GM19238 (cell line): ENCODE data around the gene RELA.
"Not testable (repeated sequence)": the region's sequence is repeated elsewhere in the genome, so short reads cannot be mapped to it uniquely, and the experiment has no call there.

Experiments used
- DNase-seq: peaks from one replicate; pipeline ENCODE4 v3.0.0; 2011; ENCODE audit warnings: low spot score; ENCODE audit not compliant: insufficient read length

Gene RELA

DNA sequence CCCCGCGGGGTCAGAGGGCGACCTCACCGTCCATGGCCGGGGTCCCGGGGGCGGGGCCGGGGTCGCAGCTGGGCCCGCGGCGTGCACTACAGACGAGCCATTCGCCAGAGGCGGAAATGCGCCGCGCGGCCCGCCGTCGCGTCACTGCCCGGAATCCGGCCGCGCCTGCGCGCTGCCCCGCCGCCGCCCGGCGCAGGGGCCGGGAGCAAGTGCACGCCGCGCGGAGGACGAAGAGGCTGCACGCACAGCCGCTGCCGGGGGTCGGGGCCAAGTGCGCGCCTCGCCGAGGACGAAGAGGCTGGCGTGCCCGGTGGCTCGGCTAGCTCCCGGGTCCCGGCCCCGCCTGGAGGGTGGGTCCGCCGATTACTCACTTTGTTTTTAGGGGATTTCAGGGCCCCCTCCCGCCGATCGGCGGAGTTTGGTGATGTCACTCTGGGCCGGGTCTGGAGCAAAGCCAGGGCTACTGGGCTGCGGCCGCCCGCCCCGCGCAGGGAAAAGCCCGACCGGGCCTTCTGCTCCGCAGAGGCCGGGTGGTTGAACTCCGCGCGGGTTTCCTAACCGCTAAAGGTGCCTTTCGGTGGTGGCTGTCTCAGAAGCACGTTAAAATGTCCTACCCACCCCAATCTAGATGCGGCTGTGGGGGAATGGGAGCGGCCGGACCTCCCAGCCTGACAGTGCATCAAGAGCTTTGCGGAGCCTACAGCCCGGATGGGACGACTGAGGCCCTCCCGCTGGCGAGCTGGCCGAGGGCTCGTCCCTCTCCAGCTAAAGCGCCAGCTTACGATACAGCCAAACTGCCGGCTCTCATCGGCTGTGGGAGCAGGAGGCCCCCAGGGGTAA is at the start of gene RELA:
Gene RELA, minus strand, starts transcription at position 118 of the 840 bp plus-strand sequence. Its CDS starts 84 bp downstream, at position 34.
- DNase-seq = peak; percentile 94

DNA sequence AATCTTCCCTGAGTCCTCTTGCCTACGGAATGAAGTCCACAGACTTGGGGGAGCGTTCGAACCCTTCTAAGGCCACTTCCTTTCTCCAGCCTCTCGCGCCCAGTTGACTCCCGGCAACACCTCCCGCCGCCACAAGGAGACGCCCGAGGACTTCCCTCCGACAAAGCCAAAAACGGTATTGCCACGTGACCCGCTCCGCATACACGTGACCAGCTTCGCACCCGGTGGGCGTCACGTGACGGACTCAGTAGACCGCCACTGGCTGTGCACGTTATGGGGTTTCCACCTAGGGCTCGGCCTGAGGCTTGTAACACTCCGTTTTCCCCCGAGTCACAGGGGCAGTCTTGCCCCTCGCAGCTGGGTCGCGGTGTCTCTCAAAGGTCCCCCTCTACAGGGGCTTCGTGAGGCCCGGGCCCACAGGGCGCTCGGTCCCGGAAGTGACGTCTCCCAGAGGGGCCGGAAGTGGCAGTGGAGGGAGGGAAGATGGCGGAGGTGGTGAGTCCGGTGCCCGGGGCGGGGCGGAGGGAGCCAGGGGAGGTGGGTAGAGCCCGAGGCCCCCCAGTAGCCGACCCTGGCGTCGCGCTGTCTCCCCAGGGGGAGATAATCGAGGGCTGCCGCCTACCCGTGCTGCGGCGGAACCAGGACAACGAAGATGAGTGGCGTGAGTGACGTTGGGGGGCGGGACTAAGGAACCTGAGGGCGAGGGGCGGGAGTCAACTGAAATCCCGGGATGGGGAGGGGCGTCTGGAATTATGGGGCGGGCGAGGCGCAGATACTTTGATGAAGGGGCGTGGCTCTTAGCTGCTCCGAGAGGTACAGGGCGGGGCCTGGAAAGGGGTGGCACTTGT is 49.3 kb upstream of the RELA start, which contains the start of gene KAT5:
Gene KAT5, plus strand, starts transcription at position 468 of the 848 bp plus-strand sequence. Its CDS starts 16 bp downstream, at position 484.
- DNase-seq = peak; percentile 84

DNA sequence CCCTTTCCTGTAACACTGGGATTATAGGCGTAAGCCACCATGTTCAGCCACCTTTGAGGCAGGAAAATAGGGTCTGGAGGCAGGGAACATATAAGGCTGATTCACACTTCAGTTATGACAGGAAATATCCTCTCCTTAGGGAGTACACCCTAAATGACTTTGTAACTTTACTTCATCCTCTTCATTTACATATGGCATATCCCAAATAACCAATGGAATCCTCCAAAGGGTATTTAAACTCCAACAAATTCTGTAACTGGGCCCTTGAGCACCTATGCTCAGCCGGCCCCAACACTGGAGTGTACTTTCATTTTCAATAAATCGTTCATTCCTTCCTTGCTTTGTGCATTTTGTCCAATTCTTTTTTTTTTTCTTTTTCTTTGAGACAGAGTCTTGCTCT is 47.7 kb upstream of the RELA start:
- DNase-seq = no peak

DNA sequence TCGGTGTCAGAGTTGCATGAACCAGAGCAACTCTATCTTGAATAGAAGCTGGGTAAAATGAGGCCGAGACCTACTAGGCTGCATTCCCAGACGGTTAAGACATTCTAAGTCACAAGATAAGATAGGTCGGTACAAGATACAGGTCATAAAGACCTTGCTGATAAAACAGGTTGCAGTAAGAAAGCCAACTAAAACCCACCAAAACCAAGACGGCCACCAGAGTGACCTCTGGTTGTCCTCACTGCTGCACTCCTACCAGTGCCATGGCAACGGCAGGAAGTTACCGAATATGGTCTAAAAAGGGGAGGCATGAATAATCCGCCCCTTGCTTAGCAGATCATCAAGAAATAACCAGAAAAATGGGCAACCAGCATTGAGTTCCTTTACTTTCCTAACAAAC is 46.9 kb upstream of the RELA start:
- DNase-seq = no peak

DNA sequence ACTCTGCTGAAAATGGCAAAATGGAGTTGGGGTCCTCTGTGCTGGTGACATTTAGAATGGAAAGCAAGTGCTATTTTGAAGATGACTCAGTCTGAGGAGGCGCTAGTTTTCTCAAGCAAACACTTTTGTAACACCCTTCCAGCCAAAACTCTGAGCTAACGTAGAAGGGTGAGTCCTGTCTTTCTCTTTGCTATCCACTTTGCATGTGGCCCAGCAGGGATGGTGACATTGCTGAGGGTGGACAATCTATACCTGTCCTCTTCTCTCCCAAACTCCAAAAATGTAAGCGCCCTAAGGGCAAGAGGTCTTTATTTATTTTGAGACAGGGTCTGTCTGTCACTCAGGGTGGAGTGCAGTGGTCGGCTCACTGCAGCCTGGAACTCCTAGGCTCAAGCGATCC is 45.7 kb upstream of the RELA start:
- no peak for DNase-seq

DNA sequence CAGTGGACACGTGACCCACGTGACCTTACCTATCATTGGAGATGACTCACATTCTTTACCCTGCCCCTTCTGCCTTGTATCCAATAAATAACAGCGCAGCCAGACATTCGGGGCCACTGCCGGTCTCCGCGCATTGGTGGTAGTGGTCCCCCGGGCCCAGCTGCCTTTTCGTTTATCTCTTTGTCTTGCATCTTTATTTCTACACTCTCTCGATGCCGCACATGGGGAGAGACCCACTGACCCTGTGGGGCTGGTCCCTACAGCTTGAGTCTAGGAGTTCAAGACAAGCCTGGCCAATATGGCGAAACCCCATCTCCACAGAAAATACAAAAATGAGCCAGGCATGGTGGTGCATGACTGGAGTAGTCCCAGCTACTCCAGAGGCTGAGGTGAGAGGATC is 44.3 kb upstream of the RELA start:
- DNase-seq = not testable (repeated sequence)

DNA sequence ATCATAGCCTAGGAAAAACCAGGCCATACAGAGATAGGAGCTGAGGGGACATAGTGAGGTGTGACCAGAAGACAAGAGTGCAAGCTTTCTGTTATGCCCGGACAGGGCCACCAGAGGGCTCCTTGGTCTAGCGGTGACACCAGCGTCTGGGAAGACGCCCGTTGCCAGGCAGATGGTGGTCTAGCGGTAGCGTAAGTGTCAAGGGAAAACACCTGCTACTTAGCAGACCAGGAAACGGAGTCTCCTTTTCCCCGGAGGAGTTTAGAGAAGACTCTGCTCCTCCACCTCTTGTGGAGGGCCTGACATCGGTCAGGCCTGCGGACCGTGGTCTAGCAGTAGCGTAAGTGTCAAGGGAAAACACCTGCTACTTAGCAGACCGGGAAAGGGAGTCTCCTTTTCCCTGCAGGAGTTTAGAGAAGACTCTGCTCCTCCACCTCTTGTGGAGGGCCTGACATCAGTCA is 43.6 kb upstream of the RELA start:
- DNase-seq = not testable (repeated sequence)

DNA sequence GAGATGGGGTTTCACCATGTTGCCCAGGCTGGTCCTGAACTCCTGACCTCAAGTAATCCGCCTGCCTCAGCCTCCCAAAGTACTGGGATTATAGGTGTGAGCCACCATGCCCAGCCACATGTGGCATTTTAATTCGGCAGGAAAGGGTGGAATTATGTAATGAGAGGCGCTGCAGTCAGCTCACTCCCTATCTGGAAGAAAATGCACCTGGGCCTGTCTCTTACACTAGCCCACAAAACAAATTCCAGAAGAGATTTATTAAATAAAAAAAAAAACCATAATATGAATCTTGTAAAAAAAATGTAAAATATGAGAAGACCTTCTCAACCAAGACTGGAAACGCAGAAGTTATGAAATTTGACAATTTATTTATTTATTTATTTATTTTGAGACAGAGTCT is 41.1 kb upstream of the RELA start:
- DNase-seq = no peak

DNA sequence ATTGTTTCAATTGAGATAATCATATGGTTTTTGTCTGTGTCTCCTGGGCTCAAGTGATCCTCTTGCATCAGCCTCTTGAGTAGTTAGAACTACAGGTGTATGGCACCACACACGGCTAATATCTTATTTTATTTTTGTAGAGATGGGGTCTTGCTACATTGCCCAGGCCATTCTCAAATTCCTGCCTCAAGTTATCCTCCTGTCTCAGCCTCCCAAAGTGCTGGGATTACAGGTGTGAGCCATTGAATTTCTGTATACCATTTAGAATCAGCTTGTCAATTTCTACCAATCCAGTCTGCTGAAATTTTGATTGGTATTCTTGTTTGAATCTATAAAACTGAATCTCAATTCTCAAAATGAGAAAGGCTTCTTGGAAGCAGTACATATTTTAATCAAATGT is 39.0 kb upstream of the RELA start:
- no peak for DNase-seq

DNA sequence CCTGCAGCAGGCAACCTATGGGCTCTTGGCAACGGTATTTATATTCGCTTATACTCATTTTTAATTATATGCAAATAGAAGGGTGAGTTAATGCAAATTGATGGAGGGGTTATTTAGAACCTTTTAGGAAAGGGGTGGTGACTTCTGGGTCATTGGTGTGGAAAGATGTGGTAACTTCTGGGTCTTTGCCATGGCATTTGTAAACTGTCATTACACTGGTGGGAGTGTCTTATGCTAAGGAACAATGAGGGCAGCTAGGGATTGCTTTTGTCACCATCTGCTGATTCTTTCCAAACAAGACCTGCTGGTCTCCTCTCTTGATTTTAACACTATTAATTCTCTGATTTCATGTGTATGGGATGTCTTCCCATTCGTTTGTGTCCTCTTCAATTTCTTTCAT is 37.7 kb upstream of the RELA start:
- no peak for DNase-seq

DNA sequence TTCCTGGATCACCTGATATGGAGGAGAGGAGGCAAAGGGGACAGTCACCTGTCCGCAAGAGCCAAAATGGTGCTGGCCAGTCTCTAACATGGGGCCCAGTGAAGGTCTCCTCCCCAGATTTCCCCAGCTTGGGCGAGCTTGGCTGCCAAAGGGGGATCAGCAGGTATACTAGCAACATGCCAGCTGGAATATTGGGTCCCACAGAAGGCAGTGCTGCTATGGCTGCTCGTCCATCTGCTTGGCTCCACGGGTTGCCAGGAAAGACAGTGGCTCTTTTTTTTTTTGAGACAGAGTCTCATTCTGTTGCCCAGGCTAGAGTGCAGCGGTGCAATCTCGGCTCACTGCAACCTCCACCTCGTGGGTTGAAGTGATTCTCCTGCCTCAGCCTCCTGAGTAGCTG is 36.6 kb upstream of the RELA start:
- DNase-seq = no peak

DNA sequence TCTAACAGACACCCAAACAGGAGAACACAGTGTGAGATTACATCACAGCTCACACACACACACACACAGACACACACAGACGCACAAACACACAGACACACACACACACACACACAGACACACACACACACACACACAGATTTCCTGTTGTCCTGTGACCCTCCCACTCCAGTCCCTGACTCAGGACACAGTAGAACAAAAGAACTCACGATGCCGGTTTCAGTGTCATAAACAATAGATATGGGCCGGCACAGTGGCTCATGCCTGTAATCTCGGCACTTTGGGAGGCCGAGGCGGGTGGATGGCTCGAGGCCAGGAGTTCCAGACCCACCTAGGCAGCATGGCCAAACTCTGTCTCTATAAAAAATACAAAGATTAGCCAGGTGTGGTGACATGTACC is 35.5 kb upstream of the RELA start:
- DNase-seq = no peak

DNA sequence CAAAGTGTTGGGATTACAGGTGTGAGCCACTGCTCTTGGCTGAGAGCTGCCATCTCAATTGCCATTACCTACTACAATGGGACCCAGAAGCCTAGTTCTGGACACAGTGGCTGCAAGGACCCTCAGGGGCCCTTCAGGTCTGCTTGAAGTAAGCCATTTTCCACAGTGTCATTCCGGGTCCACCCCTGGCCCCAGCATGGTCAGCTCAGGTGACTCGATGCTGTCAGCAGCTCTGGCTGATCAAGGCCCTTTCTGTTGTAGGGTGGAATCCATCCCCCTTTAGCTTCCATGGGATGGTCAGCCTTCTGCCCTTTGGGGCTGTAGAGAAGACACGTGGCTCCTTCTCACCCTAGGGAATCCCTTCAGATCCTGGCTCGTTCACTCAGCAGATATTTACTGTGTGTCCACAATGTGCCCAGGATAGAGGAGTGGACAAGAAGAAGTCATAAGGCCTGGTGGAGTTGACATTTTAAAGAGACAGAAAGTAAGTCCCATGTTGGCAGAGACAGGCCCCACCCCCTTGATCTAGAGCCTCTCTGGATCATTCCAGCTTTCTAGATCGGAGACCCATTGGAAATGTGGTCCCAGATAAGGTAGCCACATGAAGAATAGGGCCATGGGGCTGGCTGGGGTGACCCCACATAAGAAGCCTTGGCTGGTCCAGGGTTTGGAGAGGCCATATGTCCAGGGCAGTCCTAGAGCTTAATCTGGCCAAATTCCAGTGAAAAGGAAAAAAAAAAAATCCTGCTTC is 34.3 kb upstream of the RELA start:
- DNase-seq = no peak

DNA sequence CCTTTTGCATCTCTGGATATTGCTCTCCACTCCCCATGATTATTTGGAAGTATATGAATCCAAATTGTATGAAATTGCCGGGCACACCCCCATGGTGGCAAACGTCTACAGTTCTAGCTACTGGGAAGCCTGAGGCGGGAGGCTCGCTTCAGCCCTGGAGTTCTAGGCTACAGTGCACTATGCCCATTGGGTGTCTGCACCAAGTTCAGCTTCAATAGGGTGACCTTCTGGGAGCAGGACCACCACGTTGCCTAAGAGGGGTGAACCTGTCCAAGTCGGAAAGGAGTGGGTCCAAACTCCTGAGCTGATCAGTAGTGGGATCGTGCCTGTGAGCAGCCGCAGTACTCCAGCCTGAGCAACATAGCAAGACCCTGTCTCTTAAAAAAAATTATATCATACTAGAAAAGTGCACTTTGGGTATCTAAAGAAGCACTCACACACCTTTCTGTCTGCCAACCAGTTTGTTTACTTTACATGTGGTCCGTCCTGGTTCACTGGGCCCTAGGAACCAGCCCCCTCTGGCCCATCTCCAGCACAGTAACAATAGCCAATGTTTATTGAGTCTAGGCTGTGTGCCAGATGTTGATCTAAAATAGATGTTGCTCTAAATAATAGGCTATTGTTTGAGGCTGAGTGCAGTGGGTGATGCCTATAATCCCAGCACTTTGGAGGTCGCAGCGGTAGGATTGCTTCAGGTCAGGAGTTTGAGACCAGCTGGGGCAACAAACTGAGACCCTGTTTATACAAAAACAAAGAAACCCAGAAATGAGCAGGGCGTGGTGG is 32.9 kb upstream of the RELA start:
- no peak for DNase-seq

DNA sequence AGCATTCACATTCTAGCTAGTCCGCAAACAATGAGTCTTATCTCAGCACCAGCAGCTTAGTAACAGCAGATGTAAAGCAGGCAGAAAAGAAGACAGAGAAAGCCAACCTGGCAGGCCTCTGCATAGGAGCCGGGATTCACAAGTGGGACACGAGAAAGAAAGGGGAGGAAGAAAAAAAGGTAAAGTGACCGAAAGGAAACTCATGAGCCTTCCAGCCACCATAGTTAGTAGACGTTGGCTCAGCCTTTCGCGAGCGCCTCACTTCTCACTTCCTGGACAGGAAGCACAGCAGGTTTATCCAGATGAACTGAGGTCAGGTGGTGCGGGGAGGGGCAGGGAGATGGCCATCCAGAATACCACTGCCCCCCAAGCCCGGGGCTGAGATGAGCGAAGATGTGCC is 29.7 kb upstream of the RELA start:
- DNase-seq = no peak

DNA sequence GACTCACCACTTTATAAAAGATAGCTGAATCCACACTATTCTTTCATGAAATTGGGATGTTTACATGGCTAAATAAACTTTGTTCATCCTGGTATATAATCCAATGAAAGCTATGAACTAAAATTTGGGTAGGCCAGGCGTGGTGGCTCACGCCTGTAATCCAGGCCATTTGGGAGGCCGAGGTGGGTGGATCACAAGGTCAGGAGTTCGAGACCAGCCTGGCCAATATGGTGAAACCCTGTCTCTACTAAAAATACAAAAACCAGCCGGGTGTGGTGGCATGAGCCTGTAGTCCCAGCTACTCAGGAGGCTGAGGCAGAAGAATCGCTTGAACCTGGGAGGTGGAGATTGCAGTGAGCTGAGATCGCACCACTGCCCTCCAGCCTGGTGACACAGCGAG is 29.1 kb upstream of the RELA start:
- DNase-seq = not testable (repeated sequence)

DNA sequence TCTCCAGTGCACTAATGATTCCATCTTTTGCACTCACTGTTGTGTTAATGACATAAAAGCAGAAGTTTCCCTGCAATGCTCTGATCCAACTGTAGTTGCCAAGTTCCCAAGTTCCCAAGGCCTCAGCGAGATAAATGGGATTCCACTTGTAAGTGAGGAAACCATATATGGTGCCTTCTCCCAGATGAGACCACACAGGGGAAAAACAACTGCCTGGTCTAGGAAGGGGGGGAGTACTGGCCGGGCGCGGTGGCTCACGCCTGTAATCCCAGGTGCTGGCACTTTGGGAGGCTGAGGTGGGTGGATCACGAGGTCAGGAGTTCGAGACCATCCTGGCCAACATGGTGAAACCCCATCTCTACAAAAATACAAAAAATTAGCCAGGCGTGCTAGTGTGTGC is 23.3 kb upstream of the RELA start:
- DNase-seq = no peak

DNA sequence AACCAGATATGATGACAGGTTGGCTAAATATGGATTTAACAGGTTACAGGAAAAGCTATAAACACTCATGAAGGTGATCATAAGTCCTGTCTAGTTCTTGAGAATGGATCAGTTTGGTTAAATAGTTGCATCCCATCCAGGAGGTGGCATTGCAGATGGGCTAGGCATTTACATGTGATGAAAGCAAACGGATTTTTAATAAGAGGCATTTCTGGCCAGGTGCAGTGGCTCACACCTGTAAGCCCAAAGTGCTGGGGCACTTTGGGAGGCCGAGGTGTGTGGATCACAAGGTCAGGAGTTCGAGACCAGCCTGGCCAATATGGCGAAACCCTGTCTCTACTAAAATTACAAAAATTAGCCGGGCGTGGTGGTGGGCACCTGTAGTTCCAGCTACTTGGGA is 20.8 kb upstream of the RELA start:
- DNase-seq = not testable (repeated sequence)

DNA sequence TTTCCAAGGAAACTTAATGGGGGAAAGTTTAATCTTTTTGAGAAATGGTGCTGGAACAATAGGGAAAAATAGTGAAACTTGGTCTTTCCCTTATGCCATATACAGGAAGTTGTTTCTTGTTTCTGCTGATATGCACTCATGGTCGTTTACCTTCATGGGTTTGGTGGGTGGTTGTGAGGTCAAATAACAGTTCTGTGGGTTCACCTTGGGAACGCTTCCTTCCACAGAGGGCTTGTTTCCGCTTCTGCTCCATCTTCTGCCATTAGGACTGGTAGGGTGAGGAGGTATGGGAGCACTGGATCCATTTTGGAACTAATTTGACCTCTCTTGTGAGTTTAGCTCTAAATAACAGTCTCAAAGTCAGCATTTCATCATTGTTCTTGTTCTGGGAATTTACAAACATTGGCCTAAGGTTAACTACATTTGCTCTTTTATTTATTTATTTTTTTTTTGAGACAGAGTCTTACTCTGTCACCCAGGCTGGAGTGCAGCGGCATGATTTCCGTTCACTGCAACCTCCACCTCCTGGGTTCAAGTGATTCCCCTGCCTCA is 17.6 kb upstream of the RELA start:
- DNase-seq = no peak

DNA sequence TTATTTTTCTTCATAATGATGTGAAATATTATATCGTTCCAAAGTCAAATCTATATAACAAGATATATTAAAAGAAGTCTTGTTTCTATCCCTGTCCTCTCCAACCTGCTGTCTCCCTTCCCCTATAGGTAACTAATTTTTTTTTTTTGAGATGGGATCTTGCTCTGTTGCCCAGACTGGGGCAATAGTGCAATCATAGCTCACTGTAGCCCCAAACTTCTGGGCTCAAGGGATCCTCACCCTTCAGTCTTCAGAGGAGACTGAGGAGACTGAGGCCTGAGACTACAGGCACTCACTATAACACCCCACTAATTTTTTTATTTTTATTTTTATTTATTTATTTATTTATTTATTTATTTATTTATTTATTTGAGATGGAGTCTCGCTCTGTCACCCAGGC is 10.3 kb upstream of the RELA start:
- no peak for DNase-seq
